ENCODE measurements around the gene NR3C2.
"Not testable (repeated sequence)": the region's sequence is repeated elsewhere in the genome, so short reads cannot be mapped to it uniquely, and the experiment has no call there.

NR3C2 gene

DNA sequence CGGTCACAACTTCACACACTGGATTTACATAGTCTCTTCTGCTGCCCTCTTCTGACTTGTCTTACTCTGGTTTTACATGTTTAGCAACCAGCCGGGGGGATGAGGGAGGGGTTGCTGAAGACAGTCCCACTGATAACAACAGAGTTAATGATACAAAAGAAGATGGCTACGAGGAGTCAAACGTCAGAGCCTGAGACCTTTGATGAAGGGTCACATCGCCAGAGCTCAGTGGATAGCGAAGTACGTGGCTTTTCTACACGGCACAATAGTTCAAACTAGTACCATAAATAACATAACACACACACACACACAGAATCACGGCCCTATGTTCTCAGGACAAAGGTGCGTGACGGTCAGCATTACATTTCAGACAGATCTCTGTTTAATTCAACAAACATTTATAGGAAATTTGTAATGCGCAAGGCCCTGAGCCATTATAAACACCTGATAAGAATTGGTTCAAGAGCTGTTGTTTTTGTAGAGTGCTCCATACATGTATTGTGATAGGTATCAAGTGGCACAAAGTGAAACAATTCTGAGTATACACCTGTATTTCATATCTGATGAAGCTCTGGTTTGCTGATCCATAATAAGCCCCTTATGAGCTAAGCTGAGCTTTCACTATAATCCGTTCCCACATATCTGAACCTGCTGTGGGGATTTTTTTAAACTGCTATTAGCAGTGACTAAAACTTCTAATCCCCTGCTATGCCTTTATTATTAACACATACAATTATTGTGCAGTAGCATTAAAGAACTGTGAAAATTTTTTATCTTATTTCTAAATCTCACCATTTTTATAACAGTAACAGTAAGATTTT, 100.0 kb downstream of the NR3C2 start:
- no peak for TF ChIP-seq SPI1 (IDR thresholded peaks at IDR 0.05; ENCODE audit: low read depth, low read length)
- FAIRE-seq = no peak

DNA sequence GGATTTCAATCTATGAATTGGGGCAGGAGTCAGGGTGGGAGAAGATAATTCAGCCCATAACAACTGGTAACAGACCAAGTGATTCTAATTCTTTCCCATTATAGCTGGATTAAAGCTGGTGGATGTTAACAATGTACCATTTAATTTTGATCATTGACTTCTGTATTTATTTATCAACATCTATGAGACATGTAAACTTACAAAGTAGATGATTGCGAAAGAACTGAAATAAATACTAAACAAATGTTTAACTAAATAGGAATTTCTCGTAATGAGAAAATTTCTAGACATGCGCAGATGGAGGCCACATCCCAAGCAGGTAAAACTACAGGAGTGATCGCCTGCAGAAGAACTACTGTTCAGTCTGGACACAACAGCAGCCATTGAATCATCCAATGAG, 107.1 kb downstream of the NR3C2 start:
- TF ChIP-seq SPI1 (IDR thresholded peaks at IDR 0.05; ENCODE audit: low read depth, low read length) (no peak), PAX5 (IDR thresholded peaks at IDR 0.05; ENCODE audit: insufficient read depth, low read length, severe bottlenecking) (no peak), TAF1 (IDR thresholded peaks at IDR 0.05; ENCODE audit: low read depth, low read length) (no peak), POLR2A (IDR thresholded peaks at IDR 0.05; ENCODE audit: low read depth, low read length) (no peak), POLR2AphosphoS5 (IDR thresholded peaks at IDR 0.05; ENCODE audit: low read depth, low read length) (no peak), POU2F2 (IDR thresholded peaks at IDR 0.05; ENCODE audit: low read depth, low read length) (no peak)
- DNase-seq (ENCODE audit: insufficient read length, low spot score) = no peak
- no peak for FAIRE-seq

More for the DNA sequence above, 100.0 kb downstream of the NR3C2 start:
- no peak for DNase-seq (ENCODE audit: insufficient read length, low spot score)

DNA sequence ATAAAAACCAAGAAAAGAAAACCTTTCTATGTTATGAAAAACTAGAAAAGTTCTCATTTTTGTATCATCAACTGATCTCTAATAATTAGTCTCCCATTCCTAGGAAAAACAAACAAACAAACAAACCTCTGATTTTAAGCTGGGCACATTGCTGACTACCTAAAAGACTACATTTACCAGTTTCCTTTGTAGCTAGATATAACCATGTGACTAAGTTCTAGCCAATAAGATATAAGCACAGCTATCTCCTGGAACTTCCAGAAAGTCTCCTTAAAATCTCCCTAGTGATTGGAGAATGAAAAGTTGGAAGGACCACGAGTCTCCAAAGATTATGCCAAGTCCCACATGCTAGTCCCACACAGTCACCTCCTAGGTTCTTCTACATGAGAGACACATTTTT, 108.9 kb downstream of the NR3C2 start:
- no peak for DNase-seq (ENCODE audit: insufficient read length, low spot score)
- no peak for FAIRE-seq
- TF ChIP-seq SPI1 (IDR thresholded peaks at IDR 0.05; ENCODE audit: low read depth, low read length) = no peak
- no peak for TF ChIP-seq POLR2A (IDR thresholded peaks at IDR 0.05; ENCODE audit: low read depth, low read length)
- TF ChIP-seq POLR2AphosphoS5 (IDR thresholded peaks at IDR 0.05; ENCODE audit: low read depth, low read length) = no peak
- TF ChIP-seq POU2F2 (IDR thresholded peaks at IDR 0.05; ENCODE audit: low read depth, low read length) = no peak
- TF ChIP-seq PAX5 (IDR thresholded peaks at IDR 0.05; ENCODE audit: insufficient read depth, low read length, severe bottlenecking) = no peak
- no peak for TF ChIP-seq TAF1 (IDR thresholded peaks at IDR 0.05; ENCODE audit: low read depth, low read length)

DNA sequence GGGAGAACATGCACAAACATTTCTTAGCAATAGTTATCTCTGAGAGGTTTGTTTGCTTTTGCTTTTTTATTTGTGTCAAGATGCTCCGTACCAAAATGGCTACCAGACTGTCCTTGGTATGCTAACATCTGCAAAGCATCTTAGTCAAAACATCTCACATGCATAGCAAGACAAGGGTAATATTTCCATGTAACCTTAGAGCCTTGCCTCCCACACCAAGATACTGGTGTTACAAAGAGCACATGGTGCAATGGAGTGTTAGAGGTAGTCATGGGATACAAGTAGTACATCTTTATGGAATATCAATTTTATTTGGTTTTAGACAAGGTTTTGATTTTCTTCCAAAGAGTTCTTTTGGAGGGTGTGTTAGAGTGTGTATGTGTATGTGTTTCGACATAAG, 109.7 kb downstream of the NR3C2 start:
- TF ChIP-seq POU2F2 (IDR thresholded peaks at IDR 0.05; ENCODE audit: low read depth, low read length) (no peak), POLR2A (IDR thresholded peaks at IDR 0.05; ENCODE audit: low read depth, low read length) (no peak), TAF1 (IDR thresholded peaks at IDR 0.05; ENCODE audit: low read depth, low read length) (no peak), PAX5 (IDR thresholded peaks at IDR 0.05; ENCODE audit: insufficient read depth, low read length, severe bottlenecking) (no peak), SPI1 (IDR thresholded peaks at IDR 0.05; ENCODE audit: low read depth, low read length) (no peak)
- no peak for DNase-seq (ENCODE audit: insufficient read length, low spot score)
- FAIRE-seq = no peak

DNA sequence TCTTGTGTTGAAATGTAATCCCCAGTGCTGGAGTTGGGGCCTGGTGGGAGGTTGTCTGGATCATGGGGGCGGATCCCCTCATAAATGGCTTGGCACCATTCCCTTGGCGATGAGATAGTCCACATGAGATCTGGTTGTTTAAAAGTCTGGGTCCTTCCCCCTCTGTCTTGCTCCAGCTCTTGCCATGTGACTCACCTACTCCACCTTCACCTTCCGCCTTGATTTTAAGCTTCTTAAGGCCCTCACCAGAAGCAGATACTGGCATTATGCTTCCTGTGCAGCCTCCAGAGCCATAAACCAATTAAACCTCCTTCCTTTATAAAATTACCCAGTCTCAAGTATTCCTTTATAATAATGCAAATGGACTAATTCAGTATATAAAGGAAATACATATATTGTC, 111.5 kb downstream of the NR3C2 start:
- TF ChIP-seq SPI1 (IDR thresholded peaks at IDR 0.05; ENCODE audit: low read depth, low read length) = no peak
- no peak for TF ChIP-seq TAF1 (IDR thresholded peaks at IDR 0.05; ENCODE audit: low read depth, low read length)
- TF ChIP-seq POU2F2 (IDR thresholded peaks at IDR 0.05; ENCODE audit: low read depth, low read length) = no peak
- TF ChIP-seq POLR2A (IDR thresholded peaks at IDR 0.05; ENCODE audit: low read depth, low read length) = no peak
- no peak for FAIRE-seq

DNA sequence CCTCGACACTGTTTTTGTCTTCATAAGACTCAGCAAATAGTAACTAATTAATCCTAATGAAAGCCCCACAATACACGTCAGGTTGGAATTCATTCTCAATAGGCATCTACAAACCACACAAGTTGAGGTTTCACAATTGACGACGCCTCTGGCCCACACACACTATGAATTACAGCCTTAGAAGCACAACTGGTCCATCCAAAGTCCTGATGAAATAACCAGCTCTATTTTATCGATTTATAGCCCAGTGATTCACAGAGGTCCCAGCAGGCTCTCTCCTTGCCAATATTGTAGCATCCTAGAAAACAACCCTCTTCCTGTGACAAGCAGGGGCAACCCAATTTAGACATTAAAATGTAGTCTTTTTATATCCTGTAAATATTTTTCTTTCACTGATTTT, 112.1 kb downstream of the NR3C2 start:
- no peak for TF ChIP-seq SPI1 (IDR thresholded peaks at IDR 0.05; ENCODE audit: low read depth, low read length)
- TF ChIP-seq PAX5 (IDR thresholded peaks at IDR 0.05; ENCODE audit: insufficient read depth, low read length, severe bottlenecking) = no peak
- no peak for TF ChIP-seq POU2F2 (IDR thresholded peaks at IDR 0.05; ENCODE audit: low read depth, low read length)
- no peak for FAIRE-seq
- no peak for DNase-seq (ENCODE audit: insufficient read length, low spot score)

More for the DNA sequence above, 111.5 kb downstream of the NR3C2 start:
- DNase-seq (ENCODE audit: insufficient read length, low spot score) = no peak

DNA sequence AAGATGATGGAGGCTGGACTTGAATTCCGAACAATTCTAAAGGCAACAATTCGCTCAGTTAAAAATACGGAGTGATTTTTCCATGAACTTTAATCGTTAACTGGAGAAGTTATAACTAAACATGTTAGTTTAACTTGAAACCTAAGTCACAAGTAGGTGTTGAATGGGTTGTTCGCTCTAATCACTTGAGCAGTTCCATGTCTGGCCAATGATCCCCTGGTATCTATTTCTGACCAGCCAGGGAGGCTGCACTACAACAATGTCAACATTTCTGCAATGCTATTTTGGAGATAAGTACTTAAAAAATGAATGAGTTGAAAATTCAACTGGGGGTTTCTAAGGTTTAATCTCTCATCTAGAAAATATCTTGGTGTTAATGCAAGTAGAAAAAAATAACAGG, 112.5 kb downstream of the NR3C2 start:
- FAIRE-seq (no peak), DNase-seq (ENCODE audit: insufficient read length, low spot score) (no peak)
- TF ChIP-seq PAX5 (IDR thresholded peaks at IDR 0.05; ENCODE audit: insufficient read depth, low read length, severe bottlenecking) = no peak
- no peak for TF ChIP-seq SPI1 (IDR thresholded peaks at IDR 0.05; ENCODE audit: low read depth, low read length)
- no peak for TF ChIP-seq POLR2A (IDR thresholded peaks at IDR 0.05; ENCODE audit: low read depth, low read length)
- no peak for TF ChIP-seq POLR2AphosphoS5 (IDR thresholded peaks at IDR 0.05; ENCODE audit: low read depth, low read length)
- TF ChIP-seq POU2F2 (IDR thresholded peaks at IDR 0.05; ENCODE audit: low read depth, low read length) = no peak
- no peak for TF ChIP-seq TAF1 (IDR thresholded peaks at IDR 0.05; ENCODE audit: low read depth, low read length)

DNA sequence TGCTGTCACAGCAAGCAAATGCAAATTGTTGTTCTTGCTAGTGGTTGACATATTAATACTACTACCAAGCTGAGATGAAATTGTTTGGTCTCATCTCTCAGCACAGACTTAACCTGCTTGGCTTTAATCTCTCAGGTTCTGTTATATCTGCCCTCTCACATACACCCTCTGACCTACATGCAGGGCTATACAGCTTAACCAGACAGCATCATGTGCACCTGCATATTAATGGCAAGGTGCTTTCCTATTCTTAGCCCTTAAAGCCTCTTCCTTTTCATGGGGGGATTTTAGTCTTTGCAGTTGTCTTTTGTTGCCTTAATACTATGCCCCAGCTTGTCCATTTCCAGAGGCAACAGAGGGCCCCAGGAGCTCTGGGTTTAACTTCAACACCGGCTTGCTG, 114.5 kb downstream of the NR3C2 start:
- FAIRE-seq = no peak
- TF ChIP-seq POLR2A (IDR thresholded peaks at IDR 0.05; ENCODE audit: low read depth, low read length) (no peak), SPI1 (IDR thresholded peaks at IDR 0.05; ENCODE audit: low read depth, low read length) (no peak), POU2F2 (IDR thresholded peaks at IDR 0.05; ENCODE audit: low read depth, low read length) (no peak), POLR2AphosphoS5 (IDR thresholded peaks at IDR 0.05; ENCODE audit: low read depth, low read length) (no peak), PAX5 (IDR thresholded peaks at IDR 0.05; ENCODE audit: insufficient read depth, low read length, severe bottlenecking) (no peak), TAF1 (IDR thresholded peaks at IDR 0.05; ENCODE audit: low read depth, low read length) (no peak)
- no peak for DNase-seq (ENCODE audit: insufficient read length, low spot score)

DNA sequence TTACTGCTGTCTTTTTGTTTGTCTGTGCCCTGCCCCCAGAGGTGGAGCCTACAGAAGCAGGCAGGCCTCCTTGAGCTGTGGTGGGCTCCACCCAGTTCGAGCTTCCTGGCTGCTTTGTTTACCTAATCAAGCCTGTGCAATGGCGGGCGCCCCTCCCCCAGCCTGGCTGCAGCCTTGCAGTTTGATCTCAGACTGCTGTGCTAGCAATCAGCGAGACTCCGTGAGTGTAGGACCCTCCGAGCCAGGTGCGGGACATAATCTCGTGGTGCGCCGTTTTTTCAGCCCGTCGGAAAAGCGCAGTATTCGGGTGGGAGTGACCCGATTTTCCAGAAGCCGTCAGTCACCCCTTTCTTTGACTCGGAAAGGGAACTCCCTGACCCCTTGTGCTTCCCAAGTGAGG, 118.9 kb downstream of the NR3C2 start:
- not testable (repeated sequence) for DNase-seq (ENCODE audit: insufficient read length, low spot score); FAIRE-seq

DNA sequence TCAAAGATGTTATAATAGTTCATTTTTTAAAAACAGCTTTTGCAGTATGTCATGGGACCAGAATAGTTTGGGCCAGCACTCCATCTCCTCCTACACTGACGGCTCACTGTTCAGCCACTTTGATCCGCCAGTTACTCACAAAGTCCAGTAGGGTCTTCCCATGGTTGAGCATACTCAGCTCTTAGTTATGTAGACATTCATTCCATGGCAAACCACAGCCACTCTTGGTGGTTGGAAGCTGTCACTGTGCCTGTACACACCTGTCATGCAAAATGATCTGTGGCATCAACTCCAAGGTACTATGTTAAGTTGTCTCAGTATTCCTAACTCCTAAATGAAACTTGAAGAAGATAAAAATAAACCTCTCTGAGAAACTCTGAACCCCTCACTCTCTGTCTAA, 127.2 kb downstream of the NR3C2 start:
- DNase-seq (ENCODE audit: insufficient read length, low spot score) (no peak), FAIRE-seq (no peak)
- TF ChIP-seq SPI1 (IDR thresholded peaks at IDR 0.05; ENCODE audit: low read depth, low read length) (no peak), POLR2A (IDR thresholded peaks at IDR 0.05; ENCODE audit: low read depth, low read length) (no peak), PAX5 (IDR thresholded peaks at IDR 0.05; ENCODE audit: insufficient read depth, low read length, severe bottlenecking) (no peak), POLR2AphosphoS5 (IDR thresholded peaks at IDR 0.05; ENCODE audit: low read depth, low read length) (no peak), TAF1 (IDR thresholded peaks at IDR 0.05; ENCODE audit: low read depth, low read length) (no peak), POU2F2 (IDR thresholded peaks at IDR 0.05; ENCODE audit: low read depth, low read length) (no peak)
